HL-60 (cell line): Measurements from ENCODE around the gene UBXN11.

Experiments
- DNase-seq, 2 experiments: peaks; one replicate each; pipeline ENCODE4 v3.0.0-alpha.2; 2010 to 2020; ENCODE audit warnings: low read depth in 1 of 2, low spot score in 1 of 2
- H3K27ac ChIP-seq: fragments of 250-450 bp; sonication (Bioruptor Pico); replicated peaks from 2 replicates; pipeline ENCODE4 v1.5.1; 2020; ENCODE audit warnings: mild to moderate bottlenecking, moderate library complexity
- H3K27me3 ChIP-seq: fragments of 250-450 bp; sonication (Bioruptor Pico); 2 replicates; pipeline ENCODE4 v1.5.1; 2021; ENCODE audit warnings: mild to moderate bottlenecking, moderate library complexity; ENCODE audit not compliant: insufficient read depth, poor library complexity, severe bottlenecking
- H3K4me3 ChIP-seq: replicated peaks from 2 replicates; pipeline ENCODE4 v1.5.1; 2011; ENCODE audit warnings: mild to moderate bottlenecking, control low read depth, low read length; ENCODE audit not compliant: insufficient read depth
- GABPA ChIP-seq: IDR thresholded peaks from 2 replicates; pipeline ENCODE4 v1.6.1; 2012; ENCODE audit warnings: low read depth
- POLR2AphosphoS5 ChIP-seq: IDR thresholded peaks from 2 replicates; pipeline ENCODE4 v1.6.1; 2012; ENCODE audit warnings: low read depth
- SPI1 ChIP-seq: IDR thresholded peaks from 2 replicates; pipeline ENCODE4 v1.6.1; 2012; ENCODE audit warnings: low read depth, mild to moderate bottlenecking, borderline replicate concordance
- TF ChIP-seq, protein P1 (sequence below): IDR thresholded peaks from one replicate; pipeline ENCODE4 v1.5.1; 2011; ENCODE audit warnings: low read length, control low read depth, inconsistent platforms; ENCODE audit not compliant: insufficient read depth
- TF ChIP-seq, protein P2 (sequence below): IDR thresholded peaks from 2 replicates; pipeline ENCODE4 v1.6.1; 2012; ENCODE audit warnings: low read depth; ENCODE audit not compliant: insufficient replicate concordance

The UBXN11 gene

DNA sequence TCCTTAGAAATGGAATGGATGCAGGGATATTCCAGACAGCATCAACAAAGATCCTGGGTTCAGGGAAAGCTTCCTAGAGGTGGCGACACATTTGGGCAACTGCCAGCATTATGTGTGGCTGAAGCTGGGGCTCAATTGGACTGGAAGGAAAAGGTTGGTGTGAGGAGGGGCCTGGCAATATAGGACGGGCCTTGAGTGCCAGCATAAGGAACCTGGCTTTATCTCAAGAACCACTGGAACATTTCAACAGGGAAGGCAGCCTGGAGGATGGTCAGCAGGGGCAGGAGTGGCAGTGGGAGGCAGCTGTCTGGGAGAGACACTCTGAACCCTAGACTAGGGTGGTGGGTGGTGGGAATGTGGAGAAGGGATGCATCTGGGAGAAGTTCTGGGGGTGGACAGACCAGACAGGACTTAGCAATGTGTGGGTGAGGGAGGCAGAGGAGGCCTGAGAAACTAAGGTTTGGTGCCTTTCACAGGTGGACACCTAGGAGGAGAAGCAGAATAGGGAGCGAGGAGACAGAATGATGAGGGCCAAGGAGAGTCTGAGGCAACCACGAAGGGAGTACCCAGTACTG, 23.1 kb downstream of the UBXN11 start:
- H3K4me3 ChIP-seq: no peak overlapping the region
- DNase-seq: no peak
- H3K27ac ChIP-seq: no peak overlapping the region
- H3K27me3 ChIP-seq: no peaks in the 10 kb centered on the region
- TF ChIP-seq POLR2AphosphoS5: no peak; the same call in 1 of the 2 replicates
- TF ChIP-seq GABPA: no peak
- TF ChIP-seq, protein P1, sequence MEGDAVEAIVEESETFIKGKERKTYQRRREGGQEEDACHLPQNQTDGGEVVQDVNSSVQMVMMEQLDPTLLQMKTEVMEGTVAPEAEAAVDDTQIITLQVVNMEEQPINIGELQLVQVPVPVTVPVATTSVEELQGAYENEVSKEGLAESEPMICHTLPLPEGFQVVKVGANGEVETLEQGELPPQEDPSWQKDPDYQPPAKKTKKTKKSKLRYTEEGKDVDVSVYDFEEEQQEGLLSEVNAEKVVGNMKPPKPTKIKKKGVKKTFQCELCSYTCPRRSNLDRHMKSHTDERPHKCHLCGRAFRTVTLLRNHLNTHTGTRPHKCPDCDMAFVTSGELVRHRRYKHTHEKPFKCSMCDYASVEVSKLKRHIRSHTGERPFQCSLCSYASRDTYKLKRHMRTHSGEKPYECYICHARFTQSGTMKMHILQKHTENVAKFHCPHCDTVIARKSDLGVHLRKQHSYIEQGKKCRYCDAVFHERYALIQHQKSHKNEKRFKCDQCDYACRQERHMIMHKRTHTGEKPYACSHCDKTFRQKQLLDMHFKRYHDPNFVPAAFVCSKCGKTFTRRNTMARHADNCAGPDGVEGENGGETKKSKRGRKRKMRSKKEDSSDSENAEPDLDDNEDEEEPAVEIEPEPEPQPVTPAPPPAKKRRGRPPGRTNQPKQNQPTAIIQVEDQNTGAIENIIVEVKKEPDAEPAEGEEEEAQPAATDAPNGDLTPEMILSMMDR: no peak
- TF ChIP-seq, protein P2, sequence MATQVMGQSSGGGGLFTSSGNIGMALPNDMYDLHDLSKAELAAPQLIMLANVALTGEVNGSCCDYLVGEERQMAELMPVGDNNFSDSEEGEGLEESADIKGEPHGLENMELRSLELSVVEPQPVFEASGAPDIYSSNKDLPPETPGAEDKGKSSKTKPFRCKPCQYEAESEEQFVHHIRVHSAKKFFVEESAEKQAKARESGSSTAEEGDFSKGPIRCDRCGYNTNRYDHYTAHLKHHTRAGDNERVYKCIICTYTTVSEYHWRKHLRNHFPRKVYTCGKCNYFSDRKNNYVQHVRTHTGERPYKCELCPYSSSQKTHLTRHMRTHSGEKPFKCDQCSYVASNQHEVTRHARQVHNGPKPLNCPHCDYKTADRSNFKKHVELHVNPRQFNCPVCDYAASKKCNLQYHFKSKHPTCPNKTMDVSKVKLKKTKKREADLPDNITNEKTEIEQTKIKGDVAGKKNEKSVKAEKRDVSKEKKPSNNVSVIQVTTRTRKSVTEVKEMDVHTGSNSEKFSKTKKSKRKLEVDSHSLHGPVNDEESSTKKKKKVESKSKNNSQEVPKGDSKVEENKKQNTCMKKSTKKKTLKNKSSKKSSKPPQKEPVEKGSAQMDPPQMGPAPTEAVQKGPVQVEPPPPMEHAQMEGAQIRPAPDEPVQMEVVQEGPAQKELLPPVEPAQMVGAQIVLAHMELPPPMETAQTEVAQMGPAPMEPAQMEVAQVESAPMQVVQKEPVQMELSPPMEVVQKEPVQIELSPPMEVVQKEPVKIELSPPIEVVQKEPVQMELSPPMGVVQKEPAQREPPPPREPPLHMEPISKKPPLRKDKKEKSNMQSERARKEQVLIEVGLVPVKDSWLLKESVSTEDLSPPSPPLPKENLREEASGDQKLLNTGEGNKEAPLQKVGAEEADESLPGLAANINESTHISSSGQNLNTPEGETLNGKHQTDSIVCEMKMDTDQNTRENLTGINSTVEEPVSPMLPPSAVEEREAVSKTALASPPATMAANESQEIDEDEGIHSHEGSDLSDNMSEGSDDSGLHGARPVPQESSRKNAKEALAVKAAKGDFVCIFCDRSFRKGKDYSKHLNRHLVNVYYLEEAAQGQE: no peak
- TF ChIP-seq SPI1: no peak

DNA sequence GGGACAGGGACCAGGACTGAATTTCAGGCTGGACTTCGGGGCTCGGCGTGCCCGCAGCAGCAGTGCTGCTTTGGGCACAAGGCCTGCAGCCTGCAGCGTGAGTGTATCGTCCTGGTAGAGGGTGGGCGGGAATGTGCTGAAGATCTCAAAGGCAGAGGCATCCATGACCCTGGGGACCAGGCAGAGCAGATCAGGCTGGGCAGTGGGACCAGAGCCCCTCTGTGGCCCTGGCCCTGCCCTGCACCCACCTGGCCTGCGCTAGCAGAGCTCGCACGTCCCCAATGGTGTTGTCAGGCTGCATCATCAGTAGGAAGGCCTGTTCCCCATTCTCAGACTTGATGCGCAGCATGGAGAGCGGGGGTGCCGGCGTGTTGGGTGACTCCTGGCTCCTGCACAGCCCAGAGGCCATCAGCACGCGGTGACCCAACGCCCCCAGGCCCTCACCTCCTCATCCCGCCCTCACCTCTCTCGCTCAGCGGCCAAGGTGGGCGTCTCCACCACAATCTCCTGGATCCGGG, 24.0 kb downstream of the UBXN11 start:
- TF ChIP-seq, protein P1: no peak
- peak; percentile 21; the same call in 1 of the 2 replicates for TF ChIP-seq POLR2AphosphoS5
- no peak for TF ChIP-seq GABPA
- Histone ChIP-seq H3K27me3 (no peaks in the 10 kb centered on the region), H3K4me3 (no peak overlapping the region), H3K27ac (no peak overlapping the region)
- no peak for DNase-seq

DNA sequence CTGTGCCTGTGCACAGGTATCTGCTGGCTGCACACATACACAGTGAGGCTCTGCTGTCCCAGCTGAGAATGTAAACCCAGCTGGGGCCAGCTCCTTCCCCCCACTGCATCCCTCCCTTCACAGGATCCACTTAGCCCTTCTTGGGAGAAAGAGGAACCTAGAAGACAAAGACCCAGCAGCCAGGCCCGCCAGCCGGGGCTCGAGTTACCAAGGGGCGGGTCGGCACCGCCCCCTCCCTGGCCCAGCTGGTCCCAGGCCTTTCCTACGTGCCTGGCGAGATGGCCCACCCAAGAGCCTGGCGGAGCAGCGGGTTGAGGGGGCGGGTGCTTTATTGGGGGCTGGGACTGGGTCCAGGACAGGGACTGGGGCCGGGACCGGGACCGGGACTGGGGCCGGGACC, 24.5 kb downstream of the UBXN11 start:
- no peak for TF ChIP-seq GABPA
- no peak for TF ChIP-seq SPI1
- TF ChIP-seq, protein P1: no peak
- TF ChIP-seq POLR2AphosphoS5: no peak
- TF ChIP-seq, protein P2: no peak
- no peak overlapping the region; the same call in 1 of the 2 replicates for H3K4me3 ChIP-seq
- no peaks in the 10 kb centered on the region for H3K27me3 ChIP-seq
- H3K27ac ChIP-seq: no peak overlapping the region
- peak in 1 of 2 experiments; percentile 57 for DNase-seq
